HUES48 (cell line): ENCODE measurements around the gene AFMID.

ENCODE experiments used
- H3K27ac ChIP-seq: one replicate; pipeline ENCODE4 v1.7.0; 2013; ENCODE audit warnings: low read depth, low read length, inconsistent platforms
- H3K27me3 ChIP-seq: 2 replicates; pipeline ENCODE4 v1.6.1; 2013; ENCODE audit warnings: mild to moderate bottlenecking, low read length; ENCODE audit not compliant: control insufficient read depth, insufficient read depth
- H3K36me3 ChIP-seq: 2 replicates; pipeline ENCODE4 v1.6.1; 2013; ENCODE audit warnings: low read length; ENCODE audit not compliant: control insufficient read depth, insufficient read depth
- H3K4me1 ChIP-seq: 2 replicates; pipeline ENCODE4 v1.6.1; 2013; ENCODE audit warnings: mild to moderate bottlenecking, low read length; ENCODE audit not compliant: control insufficient read depth, insufficient read depth
- H3K4me3 ChIP-seq: 2 replicates; pipeline ENCODE4 v1.5.1; 2013; ENCODE audit warnings: mild to moderate bottlenecking, low read depth, low read length
- H3K9ac ChIP-seq: 2 replicates; pipeline ENCODE4 v1.6.1; 2013; ENCODE audit warnings: mild to moderate bottlenecking, low read depth, low read length, moderate library complexity
- H3K9me3 ChIP-seq: 2 replicates; pipeline ENCODE4 v1.6.1; 2013; ENCODE audit warnings: low read length; ENCODE audit not compliant: control insufficient read depth, insufficient read depth

Gene AFMID

DNA sequence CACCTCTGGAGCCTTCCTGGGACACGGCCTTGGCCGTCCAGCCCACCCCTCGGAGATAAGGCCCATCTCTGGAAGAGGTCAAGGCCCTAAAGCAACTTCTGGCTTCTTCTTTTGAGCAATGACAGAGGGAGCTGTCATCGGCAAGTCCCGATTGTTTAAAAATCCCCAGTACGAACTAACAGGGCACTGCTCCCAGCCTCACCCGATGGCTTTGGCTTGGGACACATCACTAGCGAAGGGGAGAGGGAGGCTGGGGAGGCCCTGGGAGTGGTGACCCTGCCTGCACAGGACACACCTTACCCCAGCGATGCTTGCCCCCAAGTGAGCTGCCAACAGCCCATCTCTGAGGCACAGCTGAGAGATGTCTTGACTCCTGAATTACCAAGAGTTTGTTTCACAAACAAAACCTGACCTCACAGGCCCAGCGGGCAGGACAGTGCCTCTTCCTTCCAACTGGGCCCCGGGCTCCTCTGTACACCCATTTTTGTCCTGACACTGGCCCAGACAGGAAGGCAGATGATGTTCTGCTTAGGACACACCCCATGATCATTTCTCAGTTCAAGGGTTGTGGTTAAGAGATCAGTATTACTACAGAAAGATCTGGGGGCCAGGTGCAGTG is 14.0 kb upstream of the AFMID start:
- H3K4me3 ChIP-seq = no peak overlapping the region
- peaks cover 45% of the 10 kb centered on the region for H3K36me3 ChIP-seq
- no peaks in the 10 kb centered on the region for H3K27me3 ChIP-seq
- H3K4me1 ChIP-seq = peaks cover 15% of the 10 kb centered on the region
- H3K27ac ChIP-seq = peak overlapping the region; percentile 60
- H3K9ac ChIP-seq = no peak overlapping the region
- no peaks in the 10 kb centered on the region for H3K9me3 ChIP-seq

DNA sequence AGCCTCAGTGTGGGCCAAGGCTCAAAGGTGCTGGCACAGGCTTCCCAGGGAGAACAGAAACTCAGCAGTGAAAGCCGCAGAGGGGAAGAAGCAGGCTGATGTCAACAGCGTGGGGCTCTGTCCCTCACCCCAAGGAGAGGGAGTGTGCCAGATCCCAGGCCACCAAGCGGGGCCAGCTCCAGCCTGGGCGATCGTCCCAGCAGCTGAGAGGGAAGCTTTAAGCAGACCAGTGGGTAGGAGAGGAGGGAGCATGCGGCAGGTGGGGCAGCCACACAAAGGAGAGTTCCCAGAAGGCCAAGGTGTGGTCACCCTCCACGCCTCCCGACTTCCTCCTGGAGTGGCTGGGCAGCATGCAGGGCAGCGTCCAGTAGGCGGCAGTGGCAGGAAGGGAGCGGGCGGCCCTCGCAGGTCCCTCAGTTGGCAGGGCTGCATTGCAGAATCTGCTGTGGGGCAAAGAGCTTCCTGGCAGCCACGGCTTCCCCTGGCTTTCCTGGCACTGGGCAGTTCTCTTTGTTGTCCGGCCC is 12.8 kb upstream of the AFMID start:
- H3K4me3 ChIP-seq = no peak overlapping the region
- no peaks in the 10 kb centered on the region for H3K27me3 ChIP-seq
- no peak overlapping the region for H3K27ac ChIP-seq
- H3K4me1 ChIP-seq = peaks cover 15% of the 10 kb centered on the region
- no peak overlapping the region for H3K9ac ChIP-seq
- H3K9me3 ChIP-seq = no peaks in the 10 kb centered on the region
- H3K36me3 ChIP-seq = peaks cover 57% of the 10 kb centered on the region

DNA sequence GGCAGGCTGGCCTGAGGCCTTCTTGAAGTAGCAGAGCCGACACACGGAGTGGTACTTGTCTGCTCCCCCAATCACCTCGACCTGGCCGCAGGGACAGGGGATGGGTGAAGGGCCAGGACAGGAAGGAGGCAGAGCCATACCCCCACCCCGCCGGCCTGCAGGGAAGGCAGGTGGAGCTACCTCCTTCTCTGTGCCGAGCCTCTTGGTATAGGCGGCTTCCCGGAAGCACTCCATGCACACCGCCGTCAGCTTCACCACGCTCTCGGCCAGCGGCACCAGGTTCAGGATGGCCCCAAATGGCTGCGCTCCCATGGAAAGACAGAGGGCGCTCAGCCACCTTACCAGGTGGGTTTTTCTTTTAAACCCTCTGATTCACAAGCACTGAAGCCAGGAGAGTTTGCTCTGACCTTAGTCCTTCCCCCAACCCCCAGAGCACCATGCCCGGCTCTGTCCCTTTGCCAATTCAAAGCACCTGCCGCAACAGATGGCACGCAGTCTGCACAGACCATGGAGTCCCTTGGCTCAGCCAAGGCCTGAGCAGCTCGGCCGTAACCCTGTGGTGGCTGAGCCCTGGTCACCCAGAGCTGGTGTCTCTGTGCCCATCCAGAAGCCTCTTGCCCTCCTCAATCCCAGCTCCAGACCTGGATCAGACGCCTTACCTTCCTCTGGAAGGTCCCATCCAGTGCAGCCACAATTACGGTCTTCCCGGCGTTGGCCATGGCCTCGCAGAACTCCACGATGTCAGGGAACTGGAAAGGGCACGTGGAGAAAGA is 12.1 kb upstream of the AFMID start:
- H3K9me3 ChIP-seq = no peaks in the 10 kb centered on the region
- no peak overlapping the region for H3K9ac ChIP-seq
- peaks cover 15% of the 10 kb centered on the region for H3K4me1 ChIP-seq
- H3K27ac ChIP-seq = no peak overlapping the region
- no peak overlapping the region for H3K4me3 ChIP-seq
- H3K27me3 ChIP-seq = no peaks in the 10 kb centered on the region
- H3K36me3 ChIP-seq = peaks cover 64% of the 10 kb centered on the region

GRCh38 chr17:78175643-78175981 is 11.6 kb upstream of the AFMID start:
- no peak overlapping the region for H3K9ac ChIP-seq
- H3K9me3 ChIP-seq = no peaks in the 10 kb centered on the region
- H3K36me3 ChIP-seq = peaks cover 69% of the 10 kb centered on the region
- H3K27ac ChIP-seq = no peak overlapping the region
- peaks cover 15% of the 10 kb centered on the region for H3K4me1 ChIP-seq
- no peak overlapping the region for H3K4me3 ChIP-seq
- no peaks in the 10 kb centered on the region for H3K27me3 ChIP-seq

DNA sequence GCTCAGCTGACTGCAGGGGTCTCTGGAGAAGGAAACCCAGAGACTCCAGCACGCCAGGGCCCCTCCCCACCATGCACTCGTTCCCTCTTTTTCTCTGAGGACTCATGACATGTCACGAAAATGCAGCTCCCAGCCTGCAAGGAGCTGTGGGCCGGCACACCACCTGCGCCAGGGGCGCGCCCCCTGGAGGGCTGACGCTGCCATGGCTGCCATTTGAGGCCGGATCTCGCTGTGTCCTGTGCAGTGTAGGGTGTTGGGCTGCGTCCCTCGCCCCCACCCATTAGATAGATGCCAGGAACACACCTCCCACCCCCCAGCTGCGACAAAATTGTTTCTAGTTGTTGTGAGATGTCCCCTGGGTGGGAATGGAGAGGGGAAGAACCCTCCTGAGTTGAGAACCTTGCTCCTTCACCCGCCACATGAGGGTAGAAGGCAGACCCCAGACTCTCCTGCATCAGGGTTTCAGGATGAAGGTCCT is 10.6 kb upstream of the AFMID start:
- peaks cover 75% of the 10 kb centered on the region for H3K36me3 ChIP-seq
- no peak overlapping the region for H3K27ac ChIP-seq
- no peaks in the 10 kb centered on the region for H3K9me3 ChIP-seq
- H3K4me1 ChIP-seq = peaks cover 15% of the 10 kb centered on the region
- H3K9ac ChIP-seq = no peak overlapping the region
- H3K4me3 ChIP-seq = no peak overlapping the region
- H3K27me3 ChIP-seq = no peaks in the 10 kb centered on the region

DNA sequence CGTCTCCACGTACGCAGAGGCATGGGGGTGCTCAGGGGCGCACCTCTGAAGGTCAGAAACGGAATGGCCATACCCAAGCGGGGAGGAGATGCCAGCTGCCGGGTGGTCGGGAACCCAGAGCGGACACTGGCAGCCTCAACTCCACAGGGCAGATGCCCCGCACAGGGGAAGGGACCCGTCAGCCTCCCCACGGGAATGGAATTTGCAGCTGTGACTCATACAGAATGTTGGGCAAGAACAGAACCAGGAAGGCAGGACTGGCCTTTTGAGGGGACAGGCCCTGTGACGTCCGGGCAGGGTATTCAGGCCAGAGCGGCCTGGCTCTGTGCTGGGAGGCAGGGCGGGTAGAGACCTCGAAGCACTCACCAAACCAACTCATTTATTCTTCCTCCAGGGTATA is 7.8 kb upstream of the AFMID start:
- Histone ChIP-seq H3K9me3 (no peaks in the 10 kb centered on the region), H3K4me1 (0 out of 2 replicates have a peak, but pooled peaks cover 2% of the 10 kb centered on the region), H3K36me3 (peaks cover 85% of the 10 kb centered on the region), H3K27ac (no peak overlapping the region), H3K9ac (no peak overlapping the region), H3K27me3 (no peaks in the 10 kb centered on the region), H3K4me3 (no peak overlapping the region)

DNA sequence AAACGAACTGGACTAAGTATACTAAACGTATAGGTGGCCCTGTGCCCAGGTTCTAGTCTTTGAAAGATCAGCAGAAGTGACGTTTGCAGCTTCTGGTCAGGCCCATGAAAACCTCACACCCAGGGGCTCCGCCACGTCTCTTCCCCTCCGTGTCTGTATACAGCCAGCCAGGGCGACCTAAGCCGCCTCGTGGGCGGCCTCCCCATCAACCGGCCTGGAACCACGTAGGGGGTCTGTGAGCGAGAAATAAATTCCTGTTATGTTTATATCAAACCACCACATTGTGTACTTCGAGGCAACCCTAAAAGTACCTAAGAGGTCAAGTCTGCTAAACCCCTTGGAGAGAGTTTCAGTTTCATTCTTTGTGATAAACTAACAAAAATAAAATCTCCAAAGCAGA is 7.1 kb upstream of the AFMID start:
- Histone ChIP-seq H3K4me3 (no peak overlapping the region), H3K27ac (no peak overlapping the region), H3K9ac (no peak overlapping the region), H3K9me3 (no peaks in the 10 kb centered on the region), H3K27me3 (no peaks in the 10 kb centered on the region), H3K36me3 (peaks cover 86% of the 10 kb centered on the region), H3K4me1 (0 out of 2 replicates have a peak, but pooled peaks cover 2% of the 10 kb centered on the region)

GRCh38 chr17:78180508-78180907 is 6.7 kb upstream of the AFMID start:
- H3K27me3 ChIP-seq = no peaks in the 10 kb centered on the region
- no peak overlapping the region for H3K27ac ChIP-seq
- no peaks in the 10 kb centered on the region for H3K9me3 ChIP-seq
- peaks cover 84% of the 10 kb centered on the region for H3K36me3 ChIP-seq
- no peak overlapping the region for H3K4me3 ChIP-seq
- no peaks in the 10 kb centered on the region; the same call in 1 of the 2 replicates for H3K4me1 ChIP-seq
- H3K9ac ChIP-seq = no peak overlapping the region

DNA sequence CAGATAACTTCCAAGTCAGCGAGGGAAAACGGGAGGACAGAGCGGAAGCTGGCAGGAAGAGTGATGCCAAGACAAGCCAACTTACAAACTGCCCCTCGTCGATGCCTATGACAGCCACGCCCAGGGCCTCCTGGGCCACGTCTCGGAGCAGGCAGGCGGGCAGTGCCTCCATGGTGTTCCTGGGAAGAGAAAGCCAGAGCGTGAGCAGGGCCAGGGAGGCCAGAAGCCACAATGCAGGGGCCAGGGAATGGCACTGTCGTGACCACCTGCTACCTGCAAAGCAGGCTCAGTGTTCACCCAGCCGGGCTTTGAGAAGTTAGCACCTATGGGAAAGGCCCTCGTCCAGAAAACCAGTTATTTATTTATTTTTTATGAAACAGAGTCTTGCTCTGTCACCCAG is 4.7 kb upstream of the AFMID start:
- Histone ChIP-seq H3K9ac (no peak overlapping the region), H3K9me3 (no peaks in the 10 kb centered on the region), H3K4me1 (no peaks in the 10 kb centered on the region; the same call in 1 of the 2 replicates), H3K27ac (no peak overlapping the region), H3K4me3 (no peak overlapping the region), H3K27me3 (no peaks in the 10 kb centered on the region), H3K36me3 (peaks cover 74% of the 10 kb centered on the region)

DNA sequence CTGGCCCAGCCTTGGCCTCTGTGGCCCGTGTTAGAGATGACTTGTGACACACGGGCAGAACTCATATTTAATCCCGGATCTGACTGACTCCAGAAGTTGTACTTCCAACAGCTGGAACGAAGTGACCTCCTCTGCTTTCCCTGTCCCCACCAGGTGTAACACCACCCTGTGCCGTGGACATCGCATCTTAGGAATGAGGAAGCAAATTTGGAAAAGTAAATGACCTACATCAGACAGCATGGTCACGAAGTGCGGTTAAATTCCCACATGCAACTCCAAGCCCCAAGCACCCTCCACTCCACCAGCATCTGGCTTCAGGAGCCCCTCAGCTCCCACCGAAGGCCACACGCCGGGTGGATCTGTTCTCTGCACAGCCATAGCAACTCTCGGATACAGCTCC is 3.2 kb upstream of the AFMID start:
- Histone ChIP-seq H3K27me3 (no peaks in the 10 kb centered on the region), H3K4me3 (no peak overlapping the region), H3K9ac (no peak overlapping the region), H3K27ac (no peak overlapping the region), H3K9me3 (no peaks in the 10 kb centered on the region), H3K36me3 (peaks cover 64% of the 10 kb centered on the region), H3K4me1 (no peaks in the 10 kb centered on the region; the same call in 1 of the 2 replicates)

DNA sequence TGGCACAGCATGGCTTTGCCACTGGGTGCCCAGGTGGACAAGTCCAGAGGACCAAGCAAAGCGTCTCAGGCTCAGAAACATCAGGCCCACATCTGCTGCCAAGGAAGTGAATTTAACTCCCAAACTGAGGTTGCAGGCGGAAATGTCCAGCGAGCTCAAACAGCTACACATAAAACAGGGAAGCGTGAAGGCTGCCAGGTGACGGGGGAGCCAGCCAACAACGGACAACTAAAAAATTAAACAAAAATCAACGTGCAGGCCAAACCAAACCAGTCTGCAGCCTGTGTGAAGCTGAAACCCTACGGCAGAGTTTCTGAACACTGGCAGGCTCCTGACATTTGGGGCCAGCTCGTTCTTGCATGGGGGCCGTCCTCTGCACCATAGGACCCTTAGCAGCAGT is 2.8 kb upstream of the AFMID start:
- Histone ChIP-seq H3K9ac (no peak overlapping the region), H3K9me3 (no peaks in the 10 kb centered on the region), H3K27ac (no peak overlapping the region), H3K4me1 (no peaks in the 10 kb centered on the region; the same call in 1 of the 2 replicates), H3K36me3 (peaks cover 60% of the 10 kb centered on the region), H3K4me3 (no peak overlapping the region), H3K27me3 (no peaks in the 10 kb centered on the region)
